Tibial nerve (tissue), 4 donors: ENCODE results near the gene GALNT6. TPM values are rescaled to one million over a fixed set of nuclear protein-coding genes. Genes with fewer than 3 reads are reported as not detected.

ENCODE experiments used
- DNase-seq, 2 donors: peaks; one replicate each; pipeline ENCODE4 v3.0.0-alpha.2; 2019; ENCODE audit warnings: low spot score in 2 of 2
- H3K27ac ChIP-seq, 4 donors: fragments of 200-600 bp; sonication (generic) in 3 of 4; one replicate each; pipeline ENCODE4 v1.5.1; 2017 to 2019; ENCODE audit warnings: mild to moderate bottlenecking in 1 of 4
- H3K27me3 ChIP-seq, 2 donors: fragments of 200-600 bp; sonication (generic) in 1 of 2; one replicate each; pipeline versions ENCODE4 v1.5.1 to v1.6.0; 2017 to 2019
- H3K36me3 ChIP-seq, 3 donors: fragments of 200-600 bp; sonication (generic); one replicate each; pipeline ENCODE4 v1.5.1; 2018 to 2019
- H3K4me1 ChIP-seq, 4 donors: fragments of 200-600 bp; sonication (generic) in 3 of 4; one replicate each; pipeline ENCODE4 v1.5.1; 2017 to 2019
- H3K4me3 ChIP-seq, 4 donors: fragments of 200-600 bp; sonication (generic) in 3 of 4; one replicate each; pipeline ENCODE4 v1.5.1; 2017 to 2019; ENCODE audit warnings: mild to moderate bottlenecking in 1 of 4, moderate library complexity in 1 of 4
- H3K9me3 ChIP-seq, 4 donors: fragments of 200-600 bp; sonication (generic) in 3 of 4; one replicate each; pipeline ENCODE4 v1.5.1; 2017 to 2019
- EP300 ChIP-seq, 2 donors: sonication (generic); formaldehyde crosslinking; IDR thresholded peaks; one replicate each; pipeline ENCODE4 v1.6.1; 2017; ENCODE audit warnings: antibody characterized with exemption in 2 of 2, mild to moderate bottlenecking in 1 of 2
- POLR2A ChIP-seq, 2 donors: fragments of 450-650 bp; IDR thresholded peaks; one replicate each; pipeline ENCODE4 v1.6.1; 2017; ENCODE audit warnings: antibody characterized with exemption in 2 of 2, mild to moderate bottlenecking in 2 of 2, moderate library complexity in 2 of 2
- WGBS, 2 donors: methylation state at CpG; one replicate each; pipeline ENCODE4 v1.1.5; 2018; 5-methylcytosine and 5-hydroxymethylcytosine counted together
- total RNA-seq, 4 donors: library from RNA; depleted of rRNA; stranded (reverse); fragments of >200 nt; gene quantifications; one replicate each; pipeline ENCODE4 v1.1.0, GENCODE V29; 2016
- TF ChIP-seq, protein P1 (sequence below), 5 experiments: fragments of 200-600 bp in 3 of 5; fragments of 450-650 bp in 2 of 5; sonication (generic) in 3 of 5; IDR thresholded peaks; one replicate each; pipeline ENCODE4 v1.5.1; 2016 to 2019; ENCODE audit warnings: antibody characterized with exemption in 5 of 5, mild to moderate bottlenecking in 3 of 5, moderate library complexity in 2 of 5

The GALNT6 gene
- total RNA-seq, 4 donors from 2014 or later: 1.0 to 6.3 (median 4.3) TPM

DNA sequence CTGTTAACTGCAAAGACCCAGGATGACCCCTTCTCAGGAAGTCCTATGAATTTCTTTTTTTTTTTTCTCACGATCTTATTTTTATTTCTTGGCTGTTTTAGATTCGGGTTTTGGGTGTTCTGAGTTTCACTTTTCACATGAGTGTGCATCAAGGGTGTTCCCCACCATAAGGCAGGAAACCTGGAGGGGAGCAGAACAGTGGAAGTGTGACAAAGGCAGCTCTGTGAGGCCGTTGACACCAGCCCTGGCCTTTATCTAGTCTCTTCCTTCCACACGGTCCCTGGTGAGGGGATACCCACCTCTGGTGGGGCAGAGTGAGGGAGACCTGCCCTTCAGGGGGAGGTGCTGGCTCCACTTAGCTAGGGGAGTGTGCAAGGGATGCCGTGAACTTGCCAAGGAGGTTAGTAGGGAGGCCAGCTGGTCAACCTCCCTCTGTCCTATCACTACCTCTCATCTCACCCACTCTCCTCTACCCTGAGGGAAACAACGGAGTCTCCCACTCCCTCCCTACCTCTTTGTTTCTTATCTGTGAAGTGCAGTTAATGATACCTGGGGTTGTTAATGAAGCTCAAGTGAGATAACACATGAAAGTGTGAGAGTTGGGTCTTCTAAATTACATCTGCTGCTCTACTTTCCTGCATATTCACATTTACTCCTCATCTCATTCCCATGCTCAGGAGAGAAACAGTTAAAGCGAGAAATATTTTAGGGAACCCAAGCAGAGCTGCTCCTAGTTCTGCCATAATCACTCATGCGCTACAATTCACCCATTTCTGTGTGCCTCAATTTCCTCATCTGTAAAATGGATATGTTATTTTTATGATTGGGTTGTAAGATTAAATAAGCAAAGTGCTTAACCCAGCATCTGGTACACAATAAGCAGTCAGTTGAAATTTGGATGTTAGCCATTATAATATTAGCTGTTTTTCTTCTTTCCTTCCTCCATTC is 4.4 kb upstream of the GALNT6 start:
- Histone ChIP-seq H3K27me3 (peaks cover 0 to 38% of the 10 kb centered on the region in 2 donors), H3K27ac (no peak overlapping the region), H3K36me3 (no peaks in the 10 kb centered on the region), H3K4me1 (peaks cover 0 to 11% (median 10%) of the 10 kb centered on the region in 4 donors), H3K9me3 (no peaks in the 10 kb centered on the region), H3K4me3 (no peak overlapping the region)
- no peak for TF ChIP-seq EP300 (IDR thresholded peaks at IDR 0.05)
- TF ChIP-seq, protein P1, sequence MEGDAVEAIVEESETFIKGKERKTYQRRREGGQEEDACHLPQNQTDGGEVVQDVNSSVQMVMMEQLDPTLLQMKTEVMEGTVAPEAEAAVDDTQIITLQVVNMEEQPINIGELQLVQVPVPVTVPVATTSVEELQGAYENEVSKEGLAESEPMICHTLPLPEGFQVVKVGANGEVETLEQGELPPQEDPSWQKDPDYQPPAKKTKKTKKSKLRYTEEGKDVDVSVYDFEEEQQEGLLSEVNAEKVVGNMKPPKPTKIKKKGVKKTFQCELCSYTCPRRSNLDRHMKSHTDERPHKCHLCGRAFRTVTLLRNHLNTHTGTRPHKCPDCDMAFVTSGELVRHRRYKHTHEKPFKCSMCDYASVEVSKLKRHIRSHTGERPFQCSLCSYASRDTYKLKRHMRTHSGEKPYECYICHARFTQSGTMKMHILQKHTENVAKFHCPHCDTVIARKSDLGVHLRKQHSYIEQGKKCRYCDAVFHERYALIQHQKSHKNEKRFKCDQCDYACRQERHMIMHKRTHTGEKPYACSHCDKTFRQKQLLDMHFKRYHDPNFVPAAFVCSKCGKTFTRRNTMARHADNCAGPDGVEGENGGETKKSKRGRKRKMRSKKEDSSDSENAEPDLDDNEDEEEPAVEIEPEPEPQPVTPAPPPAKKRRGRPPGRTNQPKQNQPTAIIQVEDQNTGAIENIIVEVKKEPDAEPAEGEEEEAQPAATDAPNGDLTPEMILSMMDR (IDR thresholded peaks at IDR 0.05): no peak
- no peak for TF ChIP-seq POLR2A (IDR thresholded peaks at IDR 0.05)
- no peak for DNase-seq
- 55 to 64% methylated on average over 8 of the region's 8 CpGs for whole genome bisulfite sequencing, 2 donors

DNA sequence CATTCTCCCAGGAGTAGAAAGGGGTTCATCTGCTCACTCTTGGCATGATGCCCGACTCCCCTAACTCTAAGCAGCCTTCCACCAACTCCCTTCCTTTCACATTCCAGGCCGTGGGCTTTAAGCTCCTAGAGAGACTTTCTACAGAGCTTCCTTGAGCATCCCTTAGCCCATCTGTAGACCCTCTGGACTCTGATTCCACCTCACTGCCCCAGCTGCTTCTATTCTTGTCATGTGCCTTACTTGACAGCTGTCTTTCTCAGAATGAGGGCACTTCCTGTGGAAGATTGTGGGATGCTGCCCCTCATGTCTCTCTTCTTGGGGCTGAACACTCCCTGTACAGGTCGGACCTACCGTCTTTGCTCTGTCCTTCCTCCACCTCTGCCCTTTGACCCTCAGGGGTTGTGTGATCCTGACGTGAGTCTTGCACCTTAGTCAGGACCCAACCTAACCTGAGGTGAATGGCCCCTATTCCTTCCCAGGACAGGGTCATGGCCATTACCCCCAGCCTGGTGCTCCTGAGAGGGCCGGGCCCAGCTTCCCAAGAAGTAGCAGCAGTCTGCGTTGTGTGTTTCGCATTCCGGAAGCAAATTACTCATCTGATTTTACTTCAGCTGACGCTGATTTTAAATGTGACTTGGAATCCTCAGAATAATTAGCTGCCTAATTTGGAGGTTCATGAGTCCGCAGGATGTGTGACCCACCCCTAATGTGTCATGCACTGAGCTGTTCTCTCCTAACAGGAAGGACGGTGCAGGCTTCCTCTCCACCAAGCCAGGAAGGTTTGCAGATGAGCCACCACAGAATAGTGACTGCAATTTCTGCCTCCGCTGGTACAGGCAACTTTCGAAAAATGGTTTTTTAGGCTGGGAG is 2.7 kb upstream of the GALNT6 start:
- 77 to 88% methylated on average over 14 of the region's 14 CpGs for WGBS, 2 donors
- Histone ChIP-seq H3K36me3 (no peaks in the 10 kb centered on the region), H3K27me3 (peaks cover 0 to 40% of the 10 kb centered on the region in 2 donors), H3K4me1 (peaks cover 0 to 11% (median 10%) of the 10 kb centered on the region in 4 donors), H3K9me3 (no peaks in the 10 kb centered on the region), H3K27ac (peak overlapping the region in 1 of 4 donors; percentile 43), H3K4me3 (no peak overlapping the region)
- TF ChIP-seq EP300 (IDR thresholded peaks at IDR 0.05) (no peak), POLR2A (IDR thresholded peaks at IDR 0.05) (no peak)
- TF ChIP-seq, protein P1 (IDR thresholded peaks at IDR 0.05): no peak
- no peak for DNase-seq

DNA sequence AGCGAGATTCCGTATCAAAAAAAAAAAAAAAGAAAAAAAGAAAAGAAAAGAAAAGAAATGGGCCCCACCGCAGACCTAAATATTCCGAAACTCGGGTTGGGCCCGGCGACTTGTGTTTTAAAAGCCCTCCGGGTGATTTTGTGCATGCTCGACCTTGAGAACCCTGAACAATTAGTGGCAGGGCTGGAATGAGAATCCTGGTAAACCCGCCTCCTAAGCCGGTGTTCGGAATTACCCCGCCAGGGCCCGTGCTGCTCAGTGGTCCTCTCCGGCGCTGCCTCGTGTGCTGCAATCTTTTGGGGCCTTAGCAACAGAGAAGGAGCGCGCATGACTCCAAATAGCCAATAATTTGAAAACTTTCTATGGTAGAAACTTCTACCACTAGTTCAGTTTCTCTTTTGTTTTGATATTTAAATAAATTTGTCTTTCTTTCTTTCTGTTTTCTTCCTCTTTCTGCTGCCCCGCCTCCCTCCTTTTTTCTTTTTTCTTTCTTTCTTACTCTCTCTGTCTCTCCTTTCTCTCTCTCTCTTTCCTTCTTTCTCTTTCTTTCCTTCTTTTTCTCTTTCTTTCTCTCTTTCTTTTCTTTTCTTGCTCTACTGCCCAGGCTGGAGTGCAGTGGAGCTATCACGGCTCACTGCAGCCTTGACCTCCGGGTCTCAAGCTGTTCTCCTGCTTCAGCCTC is 1.5 kb upstream of the GALNT6 start:
- Histone ChIP-seq H3K4me3 (peak overlapping the region in 3 of 4 donors; percentile 4 to 54 (median 50)), H3K4me1 (peaks cover 0 to 11% (median 10%) of the 10 kb centered on the region in 4 donors)

DNA sequence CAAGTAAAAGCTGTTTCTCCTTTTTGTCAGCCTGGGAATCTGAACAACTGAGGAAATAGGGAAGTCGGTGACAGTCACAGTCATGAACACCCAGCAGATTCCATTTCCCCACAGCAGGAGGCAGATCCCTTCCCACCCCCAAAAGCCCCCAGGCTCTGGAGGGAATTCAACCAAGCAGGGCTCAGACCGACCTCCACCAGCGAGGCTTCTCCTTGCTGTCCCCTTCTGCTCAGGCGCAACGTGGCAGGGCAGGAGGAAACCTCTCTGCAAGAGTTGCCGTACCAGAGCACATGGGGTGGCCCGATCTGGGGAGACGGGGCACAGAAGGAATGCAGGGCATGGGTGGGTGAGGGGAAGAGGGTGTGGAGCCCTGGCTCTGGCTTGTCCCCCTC is 319 bp downstream of the GALNT6 start:
- Histone ChIP-seq H3K36me3 (no peaks in the 10 kb centered on the region), H3K4me1 (peaks cover 0 to 11% (median 10%) of the 10 kb centered on the region in 4 donors), H3K9me3 (no peaks in the 10 kb centered on the region), H3K4me3 (peak overlapping the region; percentile 32 to 54 (median 50)), H3K27me3 (peaks cover 0 to 40% of the 10 kb centered on the region in 2 donors), H3K27ac (peak overlapping the region; percentile 5 to 38 (median 28))
- 33 to 44% methylated on average over 8 of the region's 8 CpGs for WGBS, 2 donors
- DNase-seq: no peak
- TF ChIP-seq POLR2A (IDR thresholded peaks at IDR 0.05) (no peak), EP300 (IDR thresholded peaks at IDR 0.05) (no peak)
- TF ChIP-seq, protein P1 (IDR thresholded peaks at IDR 0.05): no peak

More for the DNA sequence above, 1.5 kb upstream of the GALNT6 start:
- Histone ChIP-seq H3K27me3 (peaks cover 0 to 40% of the 10 kb centered on the region in 2 donors), H3K36me3 (no peaks in the 10 kb centered on the region), H3K27ac (no peak overlapping the region), H3K9me3 (no peaks in the 10 kb centered on the region)
- no peak for DNase-seq
- WGBS, 2 donors: 31 to 42% methylated on average over 21 to 22 of the region's 22 CpGs
- no peak for TF ChIP-seq POLR2A (IDR thresholded peaks at IDR 0.05)
- TF ChIP-seq EP300 (IDR thresholded peaks at IDR 0.05): no peak
- TF ChIP-seq, protein P1 (IDR thresholded peaks at IDR 0.05): no peak
